Measurements from ENCODE around the gene SEMA3G. TPM values are rescaled to one million over a fixed set of nuclear protein-coding genes. Genes with fewer than 3 reads are reported as not detected.
A peak's percentile ranks its signal among the peaks of the same experiment; 100 is the strongest.

The SEMA3G gene
- total RNA-seq, 1 experiment from 2014 or later, result 0.32 TPM

DNA sequence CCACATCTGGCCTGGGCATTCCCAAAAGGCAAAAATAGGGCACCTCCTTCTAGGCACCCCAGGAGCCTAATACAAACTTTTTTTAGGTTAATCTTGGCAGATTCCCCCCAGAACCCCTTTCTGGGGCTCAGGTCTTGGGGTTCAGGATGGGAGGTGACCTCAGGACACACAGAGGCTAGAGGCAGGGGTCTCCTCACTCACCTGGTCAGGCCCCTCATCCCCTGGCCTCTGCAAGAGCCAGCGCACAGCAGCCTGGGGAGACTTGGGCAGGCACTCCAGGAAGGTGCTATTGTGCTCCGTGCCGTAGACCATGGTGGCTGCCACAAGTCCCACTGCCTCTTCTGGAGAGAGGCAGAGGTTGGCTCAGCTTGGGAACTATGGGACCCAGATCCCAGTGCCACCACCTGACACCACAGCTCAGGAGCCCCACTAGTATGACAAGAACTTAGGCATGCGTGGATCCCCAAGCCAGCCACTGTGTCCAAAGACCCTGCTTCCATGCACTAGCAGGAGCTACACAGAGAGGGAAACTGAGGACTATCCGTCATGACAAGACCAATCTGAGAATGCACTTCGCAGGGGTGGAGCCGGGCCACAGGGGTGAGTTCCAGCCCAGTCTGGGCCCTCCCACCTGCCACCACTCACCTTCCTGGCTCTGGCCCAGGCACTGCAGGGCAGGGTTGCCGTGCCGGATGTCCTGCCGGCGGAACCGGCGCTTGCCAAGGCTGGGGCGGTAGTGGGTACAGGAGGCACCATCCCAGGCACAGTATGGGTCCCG lies 7.4 kb downstream of the SEMA3G start:
- Mint-ChIP-seq H3K4me3 (ENCODE audit: unreplicated experiment) (no peak overlapping the region), H3K4me1 (ENCODE audit: low read depth, unreplicated experiment) (no peaks in the 10 kb centered on the region), H3K36me3 (ENCODE audit: insufficient read depth, unreplicated experiment) (no peaks in the 10 kb centered on the region), H3K27ac (ENCODE audit: unreplicated experiment) (no peak overlapping the region), H3K27me3 (ENCODE audit: insufficient read depth, unreplicated experiment) (no peaks in the 10 kb centered on the region), H3K9me3 (ENCODE audit: unreplicated experiment) (no peaks in the 10 kb centered on the region)
- DNase-seq, result no peak
- no peaks in the 10 kb centered on the region for H3K9me3 ChIP-seq
- no TSS peak for BruUV-seq (replicated peaks)
- ChIA-PET POLR2A (interaction anchor here (0.5 kb wide), 1 partner anchor 456 kb away, joined by 5 read pairs; no protein-coding TSS in a partner anchor), CTCF (no interaction called here)
- H3K27me3 ChIP-seq (replicated peaks; ENCODE audit: control insufficient read depth, insufficient read depth, low read length), result no peaks in the 10 kb centered on the region
- intact Hi-C loops (cut with micrococcal nuclease; ENCODE audit: unreplicated experiment), result no loop called here
- H3K4me1 ChIP-seq, result no peaks in the 10 kb centered on the region
- H3K36me3 ChIP-seq (ENCODE audit: control insufficient read depth, insufficient read depth, low read length), result no peaks in the 10 kb centered on the region
- TF ChIP-seq, protein P1, sequence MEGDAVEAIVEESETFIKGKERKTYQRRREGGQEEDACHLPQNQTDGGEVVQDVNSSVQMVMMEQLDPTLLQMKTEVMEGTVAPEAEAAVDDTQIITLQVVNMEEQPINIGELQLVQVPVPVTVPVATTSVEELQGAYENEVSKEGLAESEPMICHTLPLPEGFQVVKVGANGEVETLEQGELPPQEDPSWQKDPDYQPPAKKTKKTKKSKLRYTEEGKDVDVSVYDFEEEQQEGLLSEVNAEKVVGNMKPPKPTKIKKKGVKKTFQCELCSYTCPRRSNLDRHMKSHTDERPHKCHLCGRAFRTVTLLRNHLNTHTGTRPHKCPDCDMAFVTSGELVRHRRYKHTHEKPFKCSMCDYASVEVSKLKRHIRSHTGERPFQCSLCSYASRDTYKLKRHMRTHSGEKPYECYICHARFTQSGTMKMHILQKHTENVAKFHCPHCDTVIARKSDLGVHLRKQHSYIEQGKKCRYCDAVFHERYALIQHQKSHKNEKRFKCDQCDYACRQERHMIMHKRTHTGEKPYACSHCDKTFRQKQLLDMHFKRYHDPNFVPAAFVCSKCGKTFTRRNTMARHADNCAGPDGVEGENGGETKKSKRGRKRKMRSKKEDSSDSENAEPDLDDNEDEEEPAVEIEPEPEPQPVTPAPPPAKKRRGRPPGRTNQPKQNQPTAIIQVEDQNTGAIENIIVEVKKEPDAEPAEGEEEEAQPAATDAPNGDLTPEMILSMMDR (IDR thresholded peaks at IDR 0.05; ENCODE audit: insufficient read depth in 1 of 2, low read depth in 1 of 2, low read length in 1 of 2, severe bottlenecking in 1 of 2, unreplicated experiment in 1 of 2), result no peak
- no peak overlapping the region for H3K4me3 ChIP-seq (ENCODE audit: low read depth, low read length)

DNA sequence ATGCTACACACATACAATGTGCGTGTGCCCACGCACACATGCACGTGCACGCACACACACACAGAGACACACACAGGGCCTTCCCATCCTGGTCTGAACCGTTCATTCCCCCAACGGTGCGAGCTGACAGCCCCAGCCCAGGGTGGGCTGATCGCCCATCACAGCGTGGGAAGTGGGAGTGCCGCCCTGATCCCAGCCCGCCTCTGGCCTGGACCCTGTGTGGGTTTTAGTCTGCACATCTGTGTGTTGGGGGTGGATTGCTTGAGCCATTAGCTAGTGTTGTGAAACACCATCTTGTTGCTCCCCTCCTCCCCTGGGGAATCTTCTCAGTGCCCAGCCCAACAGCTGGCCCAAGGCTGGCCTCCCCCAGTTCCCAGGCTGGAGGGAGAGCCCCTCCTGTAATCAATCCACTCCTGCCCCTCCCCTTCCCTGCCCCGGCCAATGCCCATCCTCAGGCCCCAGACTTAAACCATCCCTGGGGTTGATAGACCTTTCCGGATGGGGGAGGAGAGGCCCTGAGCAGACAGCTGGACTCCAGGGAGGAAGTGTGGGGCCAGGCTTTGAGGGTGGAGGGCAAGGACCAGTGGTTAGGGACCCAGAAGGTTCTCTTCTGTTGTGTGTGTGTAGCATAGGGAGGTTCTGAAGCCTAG lies 8.3 kb downstream of the SEMA3G start:
- no peak overlapping the region for H3K4me3 ChIP-seq (ENCODE audit: low read depth, low read length)
- no peaks in the 10 kb centered on the region for H3K36me3 ChIP-seq (ENCODE audit: control insufficient read depth, insufficient read depth, low read length)
- no TSS peak for BruUV-seq (replicated peaks)
- no peaks in the 10 kb centered on the region for H3K4me1 Mint-ChIP-seq (ENCODE audit: low read depth, unreplicated experiment)
- ChIA-PET CTCF (interaction anchor here (0.8 kb wide), 1 partner anchor 15 kb away, joined by 3 read pairs; no protein-coding TSS in a partner anchor), POLR2A (no interaction called here)
- no peak overlapping the region for H3K27ac Mint-ChIP-seq (ENCODE audit: unreplicated experiment)
- intact Hi-C loops (cut with micrococcal nuclease; ENCODE audit: unreplicated experiment), result no loop called here
- H3K9me3 Mint-ChIP-seq (ENCODE audit: unreplicated experiment), result no peaks in the 10 kb centered on the region
- H3K27me3 ChIP-seq (replicated peaks; ENCODE audit: control insufficient read depth, insufficient read depth, low read length), result no peaks in the 10 kb centered on the region
- no peaks in the 10 kb centered on the region for H3K9me3 ChIP-seq
- TF ChIP-seq, protein P1 (IDR thresholded peaks at IDR 0.05; ENCODE audit: insufficient read depth in 1 of 2, low read depth in 1 of 2, low read length in 1 of 2, severe bottlenecking in 1 of 2, unreplicated experiment in 1 of 2), result no peak
- no peak overlapping the region for H3K4me3 Mint-ChIP-seq (ENCODE audit: unreplicated experiment)
- no peak for DNase-seq
- H3K4me1 ChIP-seq, result no peaks in the 10 kb centered on the region
- no peaks in the 10 kb centered on the region for H3K27me3 Mint-ChIP-seq (ENCODE audit: insufficient read depth, unreplicated experiment)
- no peaks in the 10 kb centered on the region for H3K36me3 Mint-ChIP-seq (ENCODE audit: insufficient read depth, unreplicated experiment)

DNA sequence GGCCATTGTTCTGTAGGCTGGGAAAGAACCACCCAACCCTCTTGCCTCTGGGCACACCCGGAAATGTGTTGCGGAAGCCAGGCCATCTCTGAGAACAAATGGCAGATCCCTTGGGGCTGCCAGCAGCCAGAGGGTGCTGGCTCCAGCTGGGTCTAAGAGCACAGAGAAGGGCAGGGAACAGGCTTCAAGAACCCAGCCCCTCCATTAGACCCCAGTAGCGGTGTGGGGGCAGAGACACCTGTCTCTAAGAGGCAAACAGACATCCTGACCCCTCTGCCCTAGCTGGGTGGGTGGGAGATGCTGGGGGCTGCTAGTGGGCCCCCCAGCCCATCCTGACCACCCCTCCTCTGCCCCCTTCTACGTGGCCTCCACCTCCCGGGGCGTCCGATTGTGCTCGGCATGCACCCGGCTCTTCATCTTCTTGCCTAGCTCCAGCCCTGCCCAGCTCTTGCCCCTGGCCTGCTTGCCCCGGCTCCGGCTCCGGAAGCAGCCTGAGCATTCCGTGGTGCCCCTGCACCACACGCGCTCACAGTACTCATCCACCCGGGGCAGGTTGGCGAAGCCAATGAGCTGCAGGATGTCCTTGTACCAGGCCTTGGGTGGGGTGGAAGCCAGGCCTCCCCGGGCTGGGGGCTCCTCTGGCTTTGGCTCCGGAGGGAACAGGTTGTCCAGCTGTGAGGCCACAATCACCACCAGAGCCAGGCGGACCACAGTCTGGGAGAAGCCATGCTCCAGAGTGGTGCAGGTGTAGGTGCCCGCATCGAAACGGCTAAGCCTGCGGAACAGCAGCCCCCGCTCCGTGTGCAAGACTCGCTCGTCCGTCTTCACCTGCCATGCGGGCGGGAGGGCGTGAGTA lies 9.4 kb downstream of the SEMA3G start:
- Mint-ChIP-seq H3K4me1 (ENCODE audit: low read depth, unreplicated experiment) (no peaks in the 10 kb centered on the region), H3K27me3 (ENCODE audit: insufficient read depth, unreplicated experiment) (no peaks in the 10 kb centered on the region), H3K9me3 (ENCODE audit: unreplicated experiment) (no peaks in the 10 kb centered on the region), H3K36me3 (ENCODE audit: insufficient read depth, unreplicated experiment) (no peaks in the 10 kb centered on the region), H3K27ac (ENCODE audit: unreplicated experiment) (no peak overlapping the region), H3K4me3 (ENCODE audit: unreplicated experiment) (no peak overlapping the region)
- H3K4me1 ChIP-seq, result no peaks in the 10 kb centered on the region
- no peaks in the 10 kb centered on the region for H3K27me3 ChIP-seq (replicated peaks; ENCODE audit: control insufficient read depth, insufficient read depth, low read length)
- no peaks in the 10 kb centered on the region for H3K9me3 ChIP-seq
- peak in 1 of 2 experiments; percentile 16 for DNase-seq
- CTCF ChIA-PET, result no interaction called here
- POLR2A ChIA-PET, result no interaction called here
- TF ChIP-seq, protein P1 (IDR thresholded peaks at IDR 0.05; ENCODE audit: insufficient read depth in 1 of 2, low read depth in 1 of 2, low read length in 1 of 2, severe bottlenecking in 1 of 2, unreplicated experiment in 1 of 2), result no peak
- intact Hi-C loops (cut with micrococcal nuclease; ENCODE audit: unreplicated experiment), result no loop called here
- H3K36me3 ChIP-seq (ENCODE audit: control insufficient read depth, insufficient read depth, low read length), result no peaks in the 10 kb centered on the region
- no TSS peak for BruUV-seq (replicated peaks)
- no peak overlapping the region for H3K4me3 ChIP-seq (ENCODE audit: low read depth, low read length)
